ENCODE measurements around the gene HSPA4.
A peak's percentile ranks its signal among the peaks of the same experiment; 100 is the strongest.
"Not testable (repeated sequence)": the region's sequence is repeated elsewhere in the genome, so short reads cannot be mapped to it uniquely, and the experiment has no call there.

Gene HSPA4

GRCh38 chr5:133051061-133051541 lies 712 bp upstream of the HSPA4 start:
- DNase-seq: no peak

GRCh38 chr5:133052317-133053175 lies 733 bp downstream of the HSPA4 start:
- peak; percentile 59 for DNase-seq

GRCh38 chr5:133053448-133053847 lies 1.6 kb downstream of the HSPA4 start:
- DNase-seq: no peak

- DNase-seq: no peak
Observed at GRCh38 chr5:133054697-133055471, 3.1 kb downstream of the HSPA4 start.

- no peak for DNase-seq
Observed at GRCh38 chr5:133056891-133057290, 5.1 kb downstream of the HSPA4 start.

- no peak for DNase-seq
Observed at GRCh38 chr5:133059621-133060020, 7.8 kb downstream of the HSPA4 start.

GRCh38 chr5:133062276-133062675 lies 10.5 kb downstream of the HSPA4 start:
- no peak for DNase-seq

- DNase-seq: no peak
Observed at GRCh38 chr5:133063965-133064364, 12.2 kb downstream of the HSPA4 start.

GRCh38 chr5:133065471-133065870 lies 13.7 kb downstream of the HSPA4 start:
- DNase-seq: no peak

- DNase-seq: no peak
Observed at GRCh38 chr5:133066045-133066444, 14.2 kb downstream of the HSPA4 start.

- no peak for DNase-seq
Observed at GRCh38 chr5:133072021-133072420, 20.2 kb downstream of the HSPA4 start.

GRCh38 chr5:133075572-133076536 lies 24.0 kb downstream of the HSPA4 start:
- no peak for DNase-seq

- no peak for DNase-seq
Observed at GRCh38 chr5:133079048-133079447, 27.2 kb downstream of the HSPA4 start.

- no peak for DNase-seq
Observed at GRCh38 chr5:133081036-133081435, 29.2 kb downstream of the HSPA4 start.

GRCh38 chr5:133081703-133082102 lies 29.9 kb downstream of the HSPA4 start:
- DNase-seq: no peak

GRCh38 chr5:133082128-133082527 lies 30.3 kb downstream of the HSPA4 start:
- no peak for DNase-seq

- DNase-seq: no peak
Observed at GRCh38 chr5:133083901-133084300, 32.1 kb downstream of the HSPA4 start.

- DNase-seq: not testable (repeated sequence)
Observed at GRCh38 chr5:133085171-133085570, 33.4 kb downstream of the HSPA4 start.

- DNase-seq: no peak
Observed at GRCh38 chr5:133086366-133086875, 34.6 kb downstream of the HSPA4 start.

- no peak for DNase-seq
Observed at GRCh38 chr5:133088064-133088463, 36.3 kb downstream of the HSPA4 start.

GRCh38 chr5:133091034-133091433 lies 39.2 kb downstream of the HSPA4 start:
- DNase-seq: no peak

GRCh38 chr5:133106343-133106742 lies 54.5 kb downstream of the HSPA4 start:
- DNase-seq: no peak

All from CD4-positive, alpha-beta T cell treated with Interleukin-15 for 1 hour (primary cell).